Thyroid gland (tissue), 4 donors: ENCODE results near the gene PRX. TPM values are rescaled to one million over a fixed set of nuclear protein-coding genes. Genes with fewer than 3 reads are reported as not detected.

Experiments used
- DNase-seq, 2 donors: peaks; one replicate each; pipeline ENCODE4 v3.0.0-alpha.2; 2019
- H3K27ac ChIP-seq, 3 donors: fragments of 200-600 bp; sonication (generic); 1 replicate in 2 of 3; 2 replicates in 1 of 3; pipeline ENCODE4 v1.5.1; 2016 to 2019; ENCODE audit warnings: mild to moderate bottlenecking in 1 of 3, moderate library complexity in 1 of 3
- H3K27me3 ChIP-seq: fragments of 200-600 bp; sonication (generic); one replicate; pipeline ENCODE4 v1.5.1; 2019
- H3K36me3 ChIP-seq, 2 donors: fragments of 200-600 bp; sonication (generic); one replicate each; pipeline ENCODE4 v1.5.1; 2016 to 2019
- H3K4me1 ChIP-seq, 2 donors: fragments of 200-600 bp; sonication (generic); one replicate each; pipeline ENCODE4 v1.5.1; 2017 to 2019
- H3K4me3 ChIP-seq, 3 donors: fragments of 200-600 bp; sonication (generic); replicated peaks in 1 of 3; 1 replicate in 2 of 3; 2 replicates in 1 of 3; pipeline ENCODE4 v1.5.1; 2016; ENCODE audit warnings: mild to moderate bottlenecking in 1 of 3
- H3K9me3 ChIP-seq: fragments of 200-600 bp; sonication (generic); one replicate; pipeline ENCODE4 v1.5.1; 2017
- POLR2A ChIP-seq, 2 donors: fragments of 450-650 bp; IDR thresholded peaks; one replicate each; pipeline ENCODE4 v1.6.1; 2017; ENCODE audit warnings: antibody characterized with exemption in 2 of 2, mild to moderate bottlenecking in 2 of 2, moderate library complexity in 1 of 2
- WGBS, 2 donors: methylation state at CpG; one replicate each; pipeline ENCODE4 v1.1.5; 2017; 5-methylcytosine and 5-hydroxymethylcytosine counted together
- intact Hi-C: fragments of 100-400 bp; cut with DNase I; formaldehyde crosslinking; loops from one replicate; pipeline ENCODE4 v1.15.1; 2023
- total RNA-seq, 4 donors: library from RNA; depleted of rRNA; stranded (reverse); fragments of >200 nt; gene quantifications; one replicate each; pipeline ENCODE4 v1.2.3, GENCODE V29; 2016
- TF ChIP-seq, protein P1 (sequence below), 6 experiments: fragments of 200-600 bp in 3 of 6; fragments of 450-650 bp in 3 of 6; sonication (generic) in 3 of 6; IDR thresholded peaks; one replicate each; pipeline ENCODE4 v1.5.1; 2016 to 2019; ENCODE audit warnings: antibody characterized with exemption in 6 of 6, mild to moderate bottlenecking in 2 of 6, inconsistent platforms in 1 of 6, moderate library complexity in 1 of 6

The PRX gene
- total RNA-seq, 4 donors from 2014 or later = 7.3 to 27.5 (median 10.3) TPM

GRCh38 chr19:40380199-40381037 is 32.8 kb downstream of the PRX start:
- DNase-seq = no peak
- Histone ChIP-seq H3K36me3 (peaks cover 3 to 19% of the 10 kb centered on the region in 2 donors), H3K27me3 (no peaks in the 10 kb centered on the region), H3K4me1 (no peaks in the 10 kb centered on the region), H3K9me3 (no peaks in the 10 kb centered on the region), H3K27ac (no peak overlapping the region), H3K4me3 (no peak overlapping the region)
- intact Hi-C loops = no loop called here
- no peak for TF ChIP-seq POLR2A (IDR thresholded peaks at IDR 0.05)
- TF ChIP-seq, protein P1, sequence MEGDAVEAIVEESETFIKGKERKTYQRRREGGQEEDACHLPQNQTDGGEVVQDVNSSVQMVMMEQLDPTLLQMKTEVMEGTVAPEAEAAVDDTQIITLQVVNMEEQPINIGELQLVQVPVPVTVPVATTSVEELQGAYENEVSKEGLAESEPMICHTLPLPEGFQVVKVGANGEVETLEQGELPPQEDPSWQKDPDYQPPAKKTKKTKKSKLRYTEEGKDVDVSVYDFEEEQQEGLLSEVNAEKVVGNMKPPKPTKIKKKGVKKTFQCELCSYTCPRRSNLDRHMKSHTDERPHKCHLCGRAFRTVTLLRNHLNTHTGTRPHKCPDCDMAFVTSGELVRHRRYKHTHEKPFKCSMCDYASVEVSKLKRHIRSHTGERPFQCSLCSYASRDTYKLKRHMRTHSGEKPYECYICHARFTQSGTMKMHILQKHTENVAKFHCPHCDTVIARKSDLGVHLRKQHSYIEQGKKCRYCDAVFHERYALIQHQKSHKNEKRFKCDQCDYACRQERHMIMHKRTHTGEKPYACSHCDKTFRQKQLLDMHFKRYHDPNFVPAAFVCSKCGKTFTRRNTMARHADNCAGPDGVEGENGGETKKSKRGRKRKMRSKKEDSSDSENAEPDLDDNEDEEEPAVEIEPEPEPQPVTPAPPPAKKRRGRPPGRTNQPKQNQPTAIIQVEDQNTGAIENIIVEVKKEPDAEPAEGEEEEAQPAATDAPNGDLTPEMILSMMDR (IDR thresholded peaks at IDR 0.05) = no peak
- WGBS, 2 donors = 88 to 94% methylated on average over 13 to 32 of the region's 37 CpGs

- DNase-seq = no peak
- intact Hi-C loops = no loop called here
- no peaks in the 10 kb centered on the region for H3K27me3 ChIP-seq
- no peak overlapping the region for H3K27ac ChIP-seq
- TF ChIP-seq, protein P1 (IDR thresholded peaks at IDR 0.05) = no peak
- no peak for TF ChIP-seq POLR2A (IDR thresholded peaks at IDR 0.05)
- H3K36me3 ChIP-seq = peaks cover 5 to 19% of the 10 kb centered on the region in 2 donors
- H3K4me3 ChIP-seq = no peak overlapping the region
- 80 to 86% methylated on average over 10 to 11 of the region's 11 CpGs for WGBS, 2 donors
- H3K9me3 ChIP-seq = no peaks in the 10 kb centered on the region
- H3K4me1 ChIP-seq = no peaks in the 10 kb centered on the region
These were observed 33.6 kb downstream of the PRX start for GRCh38 chr19:40379446-40380198.

DNA sequence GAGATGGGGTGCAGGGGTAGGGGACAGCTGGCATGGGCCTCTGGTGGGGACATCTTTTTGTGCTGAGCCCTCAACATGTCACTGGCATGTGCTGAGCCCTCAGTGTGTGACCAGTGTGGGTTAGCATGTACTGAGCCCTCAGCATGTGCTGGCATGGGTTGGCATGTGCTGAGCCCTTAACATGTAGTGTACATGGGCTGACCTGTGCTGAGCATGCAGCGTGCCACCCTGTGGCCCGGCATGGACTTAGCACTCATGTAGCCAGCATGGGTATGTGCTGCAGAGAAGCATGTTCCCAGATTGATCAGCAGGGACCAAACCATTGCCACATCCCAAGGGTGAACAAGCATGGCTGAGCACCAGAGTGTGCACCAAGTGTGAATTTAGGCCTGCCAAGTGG is 34.7 kb downstream of the PRX start:
- H3K9me3 ChIP-seq = no peaks in the 10 kb centered on the region
- peaks cover 9 to 25% of the 10 kb centered on the region in 2 donors for H3K36me3 ChIP-seq
- 80 to 100% methylated on average over 2 of the region's 2 CpGs for WGBS, 2 donors
- intact Hi-C loops = no loop called here
- no peak overlapping the region for H3K4me3 ChIP-seq
- no peak for DNase-seq
- H3K27ac ChIP-seq = no peak overlapping the region
- no peaks in the 10 kb centered on the region for H3K4me1 ChIP-seq
- TF ChIP-seq, protein P1 (IDR thresholded peaks at IDR 0.05) = no peak
- TF ChIP-seq POLR2A (IDR thresholded peaks at IDR 0.05) = no peak
- H3K27me3 ChIP-seq = no peaks in the 10 kb centered on the region

- DNase-seq = no peak
- WGBS, 2 donors = 91 to 92% methylated on average over 16 to 22 of the region's 25 CpGs
- H3K9me3 ChIP-seq = no peaks in the 10 kb centered on the region
- no peak overlapping the region for H3K27ac ChIP-seq
- H3K36me3 ChIP-seq = peaks cover 9 to 28% of the 10 kb centered on the region in 2 donors
- intact Hi-C loops = no loop called here
- H3K4me3 ChIP-seq = no peak overlapping the region
- no peak for TF ChIP-seq POLR2A (IDR thresholded peaks at IDR 0.05)
- TF ChIP-seq, protein P1 (IDR thresholded peaks at IDR 0.05) = no peak
- no peaks in the 10 kb centered on the region for H3K27me3 ChIP-seq
- H3K4me1 ChIP-seq = no peaks in the 10 kb centered on the region
These were observed 35.2 kb downstream of the PRX start for GRCh38 chr19:40377876-40378385.
